ENCODE data around the gene ERN2.

ERN2 gene

GRCh38 chr16:23695756-23696155 is 17.3 kb downstream of the ERN2 start:
- no peak for TF ChIP-seq CTCF (IDR thresholded peaks at IDR 0.05; ENCODE audit: low read depth, low read length)
- DNase-seq (ENCODE audit: low read depth, low spot score) = no peak
- no peak overlapping the region for H3K4me3 ChIP-seq (ENCODE audit: low read depth, low read length)
- in situ Hi-C loops (cut with HindIII; ENCODE audit: low sequenced_read_pairs) = no loop called here

- no peak for TF ChIP-seq CTCF (IDR thresholded peaks at IDR 0.05; ENCODE audit: low read depth, low read length)
- in situ Hi-C loops (cut with HindIII; ENCODE audit: low sequenced_read_pairs) = no loop called here
- DNase-seq (ENCODE audit: low read depth, low spot score) = peak; percentile 52
- H3K4me3 ChIP-seq (ENCODE audit: low read depth, low read length) = peak overlapping the region; percentile 12
These were observed 18.2 kb downstream of the ERN2 start for GRCh38 chr16:23694644-23695373.

GRCh38 chr16:23694265-23694643 is 18.8 kb downstream of the ERN2 start:
- in situ Hi-C loops (cut with HindIII; ENCODE audit: low sequenced_read_pairs) = no loop called here
- no peak for TF ChIP-seq CTCF (IDR thresholded peaks at IDR 0.05; ENCODE audit: low read depth, low read length)
- H3K4me3 ChIP-seq (ENCODE audit: low read depth, low read length) = no peak overlapping the region
- DNase-seq (ENCODE audit: low read depth, low spot score) = no peak

GRCh38 chr16:23692190-23692837 is 20.7 kb downstream of the ERN2 start:
- H3K4me3 ChIP-seq (ENCODE audit: low read depth, low read length) = no peak overlapping the region
- TF ChIP-seq CTCF (IDR thresholded peaks at IDR 0.05; ENCODE audit: low read depth, low read length) = no peak
- no peak for DNase-seq (ENCODE audit: low read depth, low spot score)
- in situ Hi-C loops (cut with HindIII; ENCODE audit: low sequenced_read_pairs) = no loop called here

- no peak for TF ChIP-seq CTCF (IDR thresholded peaks at IDR 0.05; ENCODE audit: low read depth, low read length)
- in situ Hi-C loops (cut with HindIII; ENCODE audit: low sequenced_read_pairs) = no loop called here
- H3K4me3 ChIP-seq (ENCODE audit: low read depth, low read length) = no peak overlapping the region
- peak; percentile 17 for DNase-seq (ENCODE audit: low read depth, low spot score)
These were observed 21.4 kb downstream of the ERN2 start for GRCh38 chr16:23691483-23692189.

GRCh38 chr16:23690771-23691482 is 22.1 kb downstream of the ERN2 start:
- no peak for DNase-seq (ENCODE audit: low read depth, low spot score)
- in situ Hi-C loops (cut with HindIII; ENCODE audit: low sequenced_read_pairs) = no loop called here
- H3K4me3 ChIP-seq (ENCODE audit: low read depth, low read length) = no peak overlapping the region
- TF ChIP-seq CTCF (IDR thresholded peaks at IDR 0.05; ENCODE audit: low read depth, low read length) = no peak
